GM19372 (cell line): ENCODE data around the gene SAFB.

Experiments used
- ATAC-seq: cut with Tn5 transposase; IDR thresholded peaks from one replicate; pipeline ENCODE4 v1.9.1; 2021; ENCODE audit warnings: mild to moderate bottlenecking, low read depth, moderate library complexity; ENCODE audit not compliant: unreplicated experiment

The SAFB gene

GRCh38 chr19:5622465-5623396 lies at the start of gene SAFB, which contains the start of gene SAFB2:
TSS of gene SAFB (plus strand) at chr19:5623083. CDS start at chr19:5623206, 123 bp downstream.
TSS of gene SAFB2 (minus strand) at chr19:5622776. CDS start at chr19:5622715, 61 bp downstream.
- ATAC-seq, result peak; percentile 90

- ATAC-seq, result no peak
These were observed 47.3 kb upstream of the SAFB start for GRCh38 chr19:5575590-5575989.

GRCh38 chr19:5578097-5578846 lies 44.6 kb upstream of the SAFB start:
- ATAC-seq, result no peak

GRCh38 chr19:5579286-5579685 lies 43.6 kb upstream of the SAFB start:
- ATAC-seq, result no peak

- no peak for ATAC-seq
These were observed 43.2 kb upstream of the SAFB start for GRCh38 chr19:5579697-5580096.

GRCh38 chr19:5580161-5580571 lies 42.7 kb upstream of the SAFB start:
- no peak for ATAC-seq

- no peak for ATAC-seq
These were observed 37.2 kb upstream of the SAFB start for GRCh38 chr19:5585461-5586299.

GRCh38 chr19:5586300-5587070 lies 36.4 kb upstream of the SAFB start:
- no peak for ATAC-seq

GRCh38 chr19:5587071-5587455 lies 35.8 kb upstream of the SAFB start:
- no peak for ATAC-seq

GRCh38 chr19:5587661-5588060 lies 35.2 kb upstream of the SAFB start:
- ATAC-seq, result no peak

GRCh38 chr19:5588441-5588840 lies 34.4 kb upstream of the SAFB start:
- no peak for ATAC-seq

- ATAC-seq, result no peak
These were observed 33.8 kb upstream of the SAFB start for GRCh38 chr19:5588906-5589676.

- no peak for ATAC-seq
These were observed 32.6 kb upstream of the SAFB start for GRCh38 chr19:5590151-5590864.

- ATAC-seq, result no peak
These were observed 32.1 kb upstream of the SAFB start for GRCh38 chr19:5590865-5591154.

GRCh38 chr19:5591476-5591875 lies 31.4 kb upstream of the SAFB start:
- ATAC-seq, result no peak

GRCh38 chr19:5592531-5593342 lies 30.1 kb upstream of the SAFB start:
- no peak for ATAC-seq

GRCh38 chr19:5593343-5594255 lies 29.3 kb upstream of the SAFB start:
- ATAC-seq, result no peak
